GM23248 (cell line): Measurements from ENCODE around the gene SLC22A1.

Experiments used
- EZH2 ChIP-seq: fragments of 200-600 bp; sonication (generic); IDR thresholded peaks from 2 replicates; pipeline ENCODE4 v1.6.1; 2018; ENCODE audit warnings: antibody characterized with exemption, mild to moderate bottlenecking; ENCODE audit not compliant: insufficient read depth, poor library complexity, severe bottlenecking
- EZH2phosphoT487 ChIP-seq: fragments of 200-600 bp; sonication (generic); IDR thresholded peaks from 2 replicates; pipeline ENCODE4 v1.6.1; 2018; ENCODE audit warnings: antibody characterized with exemption, moderate library complexity, mild to moderate bottlenecking, low read depth; ENCODE audit not compliant: insufficient read depth

DNA sequence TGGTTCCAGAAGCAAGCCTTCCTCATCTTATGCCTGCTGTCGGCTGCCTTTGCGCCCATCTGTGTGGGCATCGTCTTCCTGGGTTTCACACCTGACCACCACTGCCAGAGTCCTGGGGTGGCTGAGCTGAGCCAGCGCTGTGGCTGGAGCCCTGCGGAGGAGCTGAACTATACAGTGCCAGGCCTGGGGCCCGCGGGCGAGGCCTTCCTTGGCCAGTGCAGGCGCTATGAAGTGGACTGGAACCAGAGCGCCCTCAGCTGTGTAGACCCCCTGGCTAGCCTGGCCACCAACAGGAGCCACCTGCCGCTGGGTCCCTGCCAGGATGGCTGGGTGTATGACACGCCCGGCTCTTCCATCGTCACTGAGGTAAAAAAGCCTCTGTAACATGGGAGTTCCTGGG lies 366 bp downstream of the SLC22A1 start:
- TF ChIP-seq EZH2phosphoT487 = no peak
- no peak for TF ChIP-seq EZH2
